Measurements from ENCODE around the gene OR5H2.

DNA sequence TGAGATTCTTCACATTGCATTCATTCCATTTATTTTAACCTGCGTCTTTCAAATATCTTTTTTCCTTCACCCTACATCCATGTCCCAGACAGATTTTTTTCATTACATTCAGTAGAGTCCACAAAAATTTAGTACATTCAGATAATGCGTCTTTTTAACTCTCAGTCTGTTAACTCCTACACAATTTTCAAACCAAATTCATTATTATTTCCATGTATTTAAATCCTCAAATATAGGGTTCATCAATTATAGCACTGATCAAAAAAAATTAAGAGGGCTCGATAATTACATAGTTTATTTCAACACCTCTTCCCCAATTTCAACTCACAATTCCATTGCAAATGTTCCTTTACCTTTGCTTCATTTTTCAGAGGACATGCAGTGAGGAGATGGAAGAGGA lies 18.4 kb upstream of the OR5H2 start, which contains the start of gene OR5H6:
- no peak for TF ChIP-seq CTCF (IDR thresholded peaks at IDR 0.05; ENCODE audit: low read depth, low read length)
- no peak for TF ChIP-seq EZH2phosphoT487 (IDR thresholded peaks at IDR 0.05; ENCODE audit: low read depth)

Data from OCI-LY3 (cell line).